H1 (cell line): Measurements from ENCODE around the gene TBCEL.

Experiments used
- EP300 ChIP-seq, 2 experiments: IDR thresholded peaks; 1 replicate in 1 of 2; 2 replicates in 1 of 2; pipeline ENCODE4 v1.6.1; 2011 to 2012; ENCODE audit warnings: low read depth in 2 of 2, low read length in 2 of 2, mild to moderate bottlenecking in 2 of 2, borderline replicate concordance in 1 of 2, inconsistent platforms in 1 of 2, moderate library complexity in 1 of 2
- POLR2A ChIP-seq, 2 experiments: IDR thresholded peaks; 1 replicate in 1 of 2; 2 replicates in 1 of 2; pipeline ENCODE4 v1.6.1; 2011; ENCODE audit warnings: low read depth in 2 of 2, low read length in 2 of 2, mild to moderate bottlenecking in 2 of 2; ENCODE audit errors: control extremely low read depth in 1 of 2
- RAD21 ChIP-seq, 2 experiments: IDR thresholded peaks in 1 of 2; conservative IDR thresholded peaks in 1 of 2; 2 replicates each; pipeline ENCODE4 v1.6.1; 2011; ENCODE audit warnings: low read depth in 2 of 2, low read length in 2 of 2, improper control_type of control experiment in 1 of 2, inconsistent platforms in 1 of 2, mild to moderate bottlenecking in 1 of 2, moderate library complexity in 1 of 2
- TBP ChIP-seq: IDR thresholded peaks from 2 replicates; pipeline ENCODE4 v1.6.1; 2011; ENCODE audit warnings: low read depth, low read length, improper control_type of control experiment
- TEAD4 ChIP-seq: IDR thresholded peaks from 2 replicates; pipeline ENCODE4 v1.6.1; 2012; ENCODE audit warnings: low read depth, low read length, inconsistent platforms, mixed read lengths
- TF ChIP-seq, protein P1 (sequence below): IDR thresholded peaks from 2 replicates; pipeline ENCODE4 v1.6.1; 2012; ENCODE audit warnings: inconsistent platforms
- TF ChIP-seq, protein P2 (sequence below): IDR thresholded peaks from 2 replicates; pipeline ENCODE4 v1.6.1; 2011; ENCODE audit warnings: low read length, improper control_type of control experiment
- TF ChIP-seq, protein P3 (sequence below): IDR thresholded peaks from 2 replicates; pipeline ENCODE4 v1.6.1; 2012; ENCODE audit warnings: low read length, inconsistent platforms
- TF ChIP-seq, protein P4 (sequence below), 3 experiments: IDR thresholded peaks; 1 replicate in 2 of 3; 2 replicates in 1 of 3; pipeline versions ENCODE4 v1.5.1 to v1.6.1; 2011; ENCODE audit warnings: low read length in 3 of 3, mild to moderate bottlenecking in 3 of 3, inconsistent platforms in 2 of 3, low read depth in 1 of 3, moderate library complexity in 1 of 3; ENCODE audit not compliant: insufficient read depth in 1 of 3; ENCODE audit errors: control extremely low read depth in 1 of 3

DNA sequence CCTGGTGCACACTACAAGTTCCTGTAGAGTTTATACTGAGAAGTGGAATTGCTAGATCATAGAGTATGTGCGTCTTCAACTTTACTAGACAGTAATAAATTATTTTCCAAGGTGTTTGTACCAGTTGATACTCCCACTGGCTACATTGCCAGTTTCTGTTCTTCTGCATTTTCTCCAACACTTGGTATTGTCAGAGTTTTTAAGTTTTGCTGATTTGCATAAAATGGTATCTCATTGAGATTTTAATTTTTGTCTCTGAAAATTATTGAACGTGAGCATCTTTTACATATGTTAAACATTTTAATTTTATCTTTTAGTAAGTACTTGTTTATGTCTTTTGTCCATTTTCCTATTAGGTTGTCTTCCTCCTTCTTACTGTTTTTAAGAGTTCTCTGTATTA is 7.3 kb downstream of the TBCEL start:
- TF ChIP-seq TBP (no peak), POLR2A (IDR thresholded peaks at IDR 0.05; ENCODE audit: control extremely low read depth in 1 of 2, low read depth in 2 of 2, low read length in 2 of 2) (no peak), EP300 (IDR thresholded peaks at IDR 0.05; ENCODE audit: borderline replicate concordance in 1 of 2, low read depth in 2 of 2, low read length in 2 of 2) (no peak), TEAD4 (no peak), RAD21 (IDR thresholded peaks at IDR 0.05 in 1 of 2, conservative IDR thresholded peaks at IDR 0.05 in 1 of 2; ENCODE audit: low read depth in 2 of 2, low read length in 2 of 2) (no peak)
- TF ChIP-seq, protein P1, sequence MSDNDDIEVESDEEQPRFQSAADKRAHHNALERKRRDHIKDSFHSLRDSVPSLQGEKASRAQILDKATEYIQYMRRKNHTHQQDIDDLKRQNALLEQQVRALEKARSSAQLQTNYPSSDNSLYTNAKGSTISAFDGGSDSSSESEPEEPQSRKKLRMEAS: no peak
- TF ChIP-seq, protein P2, sequence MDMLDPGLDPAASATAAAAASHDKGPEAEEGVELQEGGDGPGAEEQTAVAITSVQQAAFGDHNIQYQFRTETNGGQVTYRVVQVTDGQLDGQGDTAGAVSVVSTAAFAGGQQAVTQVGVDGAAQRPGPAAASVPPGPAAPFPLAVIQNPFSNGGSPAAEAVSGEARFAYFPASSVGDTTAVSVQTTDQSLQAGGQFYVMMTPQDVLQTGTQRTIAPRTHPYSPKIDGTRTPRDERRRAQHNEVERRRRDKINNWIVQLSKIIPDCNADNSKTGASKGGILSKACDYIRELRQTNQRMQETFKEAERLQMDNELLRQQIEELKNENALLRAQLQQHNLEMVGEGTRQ: no peak
- TF ChIP-seq, protein P3, sequence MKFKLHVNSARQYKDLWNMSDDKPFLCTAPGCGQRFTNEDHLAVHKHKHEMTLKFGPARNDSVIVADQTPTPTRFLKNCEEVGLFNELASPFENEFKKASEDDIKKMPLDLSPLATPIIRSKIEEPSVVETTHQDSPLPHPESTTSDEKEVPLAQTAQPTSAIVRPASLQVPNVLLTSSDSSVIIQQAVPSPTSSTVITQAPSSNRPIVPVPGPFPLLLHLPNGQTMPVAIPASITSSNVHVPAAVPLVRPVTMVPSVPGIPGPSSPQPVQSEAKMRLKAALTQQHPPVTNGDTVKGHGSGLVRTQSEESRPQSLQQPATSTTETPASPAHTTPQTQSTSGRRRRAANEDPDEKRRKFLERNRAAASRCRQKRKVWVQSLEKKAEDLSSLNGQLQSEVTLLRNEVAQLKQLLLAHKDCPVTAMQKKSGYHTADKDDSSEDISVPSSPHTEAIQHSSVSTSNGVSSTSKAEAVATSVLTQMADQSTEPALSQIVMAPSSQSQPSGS: no peak
- TF ChIP-seq, protein P4, sequence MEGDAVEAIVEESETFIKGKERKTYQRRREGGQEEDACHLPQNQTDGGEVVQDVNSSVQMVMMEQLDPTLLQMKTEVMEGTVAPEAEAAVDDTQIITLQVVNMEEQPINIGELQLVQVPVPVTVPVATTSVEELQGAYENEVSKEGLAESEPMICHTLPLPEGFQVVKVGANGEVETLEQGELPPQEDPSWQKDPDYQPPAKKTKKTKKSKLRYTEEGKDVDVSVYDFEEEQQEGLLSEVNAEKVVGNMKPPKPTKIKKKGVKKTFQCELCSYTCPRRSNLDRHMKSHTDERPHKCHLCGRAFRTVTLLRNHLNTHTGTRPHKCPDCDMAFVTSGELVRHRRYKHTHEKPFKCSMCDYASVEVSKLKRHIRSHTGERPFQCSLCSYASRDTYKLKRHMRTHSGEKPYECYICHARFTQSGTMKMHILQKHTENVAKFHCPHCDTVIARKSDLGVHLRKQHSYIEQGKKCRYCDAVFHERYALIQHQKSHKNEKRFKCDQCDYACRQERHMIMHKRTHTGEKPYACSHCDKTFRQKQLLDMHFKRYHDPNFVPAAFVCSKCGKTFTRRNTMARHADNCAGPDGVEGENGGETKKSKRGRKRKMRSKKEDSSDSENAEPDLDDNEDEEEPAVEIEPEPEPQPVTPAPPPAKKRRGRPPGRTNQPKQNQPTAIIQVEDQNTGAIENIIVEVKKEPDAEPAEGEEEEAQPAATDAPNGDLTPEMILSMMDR (IDR thresholded peaks at IDR 0.05; ENCODE audit: control extremely low read depth in 1 of 3, insufficient read depth in 1 of 3, low read depth in 1 of 3, low read length in 3 of 3): no peak
